Measurements from ENCODE around the gene MAP3K15. TPM values are rescaled to one million over a fixed set of nuclear protein-coding genes. Genes with fewer than 3 reads are reported as not detected.

Gene MAP3K15
- total RNA-seq, result under 1 TPM in 1 of 6 experiments, not detected in 5; 0.09 TPM
- long read RNA-seq, result 0 reads

GRCh38 chrX:19514791-19515614 is at the start of gene MAP3K15:
Gene MAP3K15 (minus strand): TSS chrX:19515508. CDS start chrX:19515261, 247 bp downstream.
- Histone ChIP-seq H3K4me1 (peaks cover 0 to 7% (median 0%) of the 10 kb centered on the region in 4 donors), H3K9me3 (no peaks in the 10 kb centered on the region), H3K27ac (no peak within 1 kb of the TSS), H3K27me3 (peaks cover 0 to 15% of the 10 kb centered on the region in 2 donors), H3K4me3 (peak within 1 kb of the TSS in 1 of 3 donors; percentile 32), H3K36me3 (no peaks in the 10 kb centered on the region)
- intact Hi-C loops (cut with DNase I), result no loop called here
- WGBS (ENCODE audit: insufficient coverage, low coverage, low lambda C conversion rate, missing lambda C conversion rate), result 21% methylated on average over 14 of the region's 100 CpGs
- peak; percentile 45 to 60 (median 53) for DNase-seq
- no peak for TF ChIP-seq POLR2A (IDR thresholded peaks at IDR 0.05)
- TF ChIP-seq CTCF (IDR thresholded peaks at IDR 0.05), result peak in 2 of 4 donors; percentile 29 to 37
- ATAC-seq, result peak; percentile 41 to 69 (median 64)

- H3K9me3 ChIP-seq, result no peaks in the 10 kb centered on the region
- no peaks in the 10 kb centered on the region for H3K4me1 ChIP-seq
- ATAC-seq (no peak), DNase-seq (no peak)
- intact Hi-C loops (cut with DNase I), result no loop called here
- H3K4me3 ChIP-seq, result no peak overlapping the region
- H3K27me3 ChIP-seq, result no peaks in the 10 kb centered on the region
- no peak overlapping the region for H3K27ac ChIP-seq
- H3K36me3 ChIP-seq, result no peaks in the 10 kb centered on the region
- no peak for TF ChIP-seq POLR2A (IDR thresholded peaks at IDR 0.05)
- TF ChIP-seq CTCF (IDR thresholded peaks at IDR 0.05), result no peak
- no CpG with 5 or more reads among the region's 1 CpG for WGBS (ENCODE audit: insufficient coverage, low coverage, low lambda C conversion rate, missing lambda C conversion rate)
Measured at GRCh38 chrX:19564606-19565005, 49.3 kb upstream of the MAP3K15 start.

GRCh38 chrX:19563746-19564145 is 48.4 kb upstream of the MAP3K15 start:
- intact Hi-C loops (cut with DNase I), result no loop called here

GRCh38 chrX:19563327-19563726 is 48.0 kb upstream of the MAP3K15 start:
- DNase-seq, result no peak
- ATAC-seq, result no peak
- no peaks in the 10 kb centered on the region for H3K27me3 ChIP-seq
- intact Hi-C loops (cut with DNase I), result no loop called here
- WGBS (ENCODE audit: insufficient coverage, low coverage, low lambda C conversion rate, missing lambda C conversion rate), result 64% methylated on average over 9 of the region's 10 CpGs
- no peaks in the 10 kb centered on the region for H3K4me1 ChIP-seq
- no peak for TF ChIP-seq POLR2A (IDR thresholded peaks at IDR 0.05)
- no peak for TF ChIP-seq CTCF (IDR thresholded peaks at IDR 0.05)
- H3K36me3 ChIP-seq, result no peaks in the 10 kb centered on the region
- no peaks in the 10 kb centered on the region for H3K9me3 ChIP-seq
- no peak overlapping the region for H3K27ac ChIP-seq
- no peak overlapping the region for H3K4me3 ChIP-seq

More at GRCh38 chrX:19563746-19564145, 48.4 kb upstream of the MAP3K15 start:
- Histone ChIP-seq H3K4me3 (no peak overlapping the region), H3K27me3 (no peaks in the 10 kb centered on the region), H3K9me3 (no peaks in the 10 kb centered on the region), H3K4me1 (no peaks in the 10 kb centered on the region), H3K36me3 (no peaks in the 10 kb centered on the region), H3K27ac (no peak overlapping the region)
- ATAC-seq (no peak), DNase-seq (no peak)
- WGBS (ENCODE audit: insufficient coverage, low coverage, low lambda C conversion rate, missing lambda C conversion rate), result 86% methylated on average over 6 of the region's 6 CpGs
- no peak for TF ChIP-seq POLR2A (IDR thresholded peaks at IDR 0.05)
- TF ChIP-seq CTCF (IDR thresholded peaks at IDR 0.05), result no peak
